GM18858 (cell line): ENCODE measurements around the gene AUTS2.

Experiments
- ATAC-seq: cut with Tn5 transposase; IDR thresholded peaks from one replicate; pipeline ENCODE4 v1.9.1; 2021; ENCODE audit not compliant: unreplicated experiment

AUTS2 gene

DNA sequence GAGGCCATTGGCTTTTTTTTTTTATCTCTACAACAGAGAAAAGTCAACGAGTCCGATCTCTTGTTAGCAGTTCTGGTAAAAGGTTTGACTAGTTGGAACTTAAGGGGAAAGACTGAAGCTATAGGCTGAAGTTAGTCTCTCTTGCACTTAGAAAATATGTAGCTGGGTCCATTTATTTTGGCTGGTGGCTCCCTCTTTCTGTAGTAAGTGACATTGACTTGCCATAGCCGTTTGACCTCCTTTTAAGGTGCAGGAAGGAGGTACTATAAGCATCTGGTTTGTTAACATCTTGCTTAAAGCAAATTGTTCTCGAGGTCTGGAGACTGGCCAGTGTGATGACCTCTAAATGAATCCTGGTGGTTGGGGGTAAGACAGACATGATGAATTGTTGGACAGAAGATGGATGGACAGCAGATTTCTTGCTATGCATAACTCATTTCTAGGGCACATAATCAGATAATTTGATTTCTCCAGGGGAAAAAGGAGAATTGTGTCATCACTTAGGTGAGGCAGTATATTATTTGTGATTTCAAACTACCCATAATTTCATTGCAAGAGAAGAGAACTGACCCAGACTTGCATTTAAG lies 1177.4 kb downstream of the AUTS2 start:
- ATAC-seq, result no peak

DNA sequence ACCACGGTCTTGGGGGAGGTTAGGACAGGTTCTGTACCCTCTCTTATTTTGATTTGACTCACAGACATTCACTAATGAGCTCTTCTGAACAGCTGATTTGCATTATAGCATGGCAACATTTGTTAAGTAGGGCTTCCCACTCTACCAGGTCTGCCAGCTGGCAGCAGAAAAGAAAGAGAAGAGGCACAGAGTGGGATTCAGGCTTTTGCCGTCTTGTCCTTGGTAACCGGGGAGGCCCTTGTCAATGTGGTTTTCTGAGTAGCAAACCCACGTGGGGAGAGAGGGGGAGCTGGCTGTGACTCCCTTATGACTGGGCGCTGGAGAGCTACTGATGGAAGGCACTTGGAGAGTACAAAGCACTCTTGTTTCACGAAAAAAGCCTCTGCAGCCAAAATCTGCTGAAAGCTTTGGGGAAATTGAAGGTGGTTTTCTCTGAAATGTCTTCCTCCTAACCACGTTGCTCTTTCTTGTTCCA lies 1178.4 kb downstream of the AUTS2 start:
- ATAC-seq, result no peak

DNA sequence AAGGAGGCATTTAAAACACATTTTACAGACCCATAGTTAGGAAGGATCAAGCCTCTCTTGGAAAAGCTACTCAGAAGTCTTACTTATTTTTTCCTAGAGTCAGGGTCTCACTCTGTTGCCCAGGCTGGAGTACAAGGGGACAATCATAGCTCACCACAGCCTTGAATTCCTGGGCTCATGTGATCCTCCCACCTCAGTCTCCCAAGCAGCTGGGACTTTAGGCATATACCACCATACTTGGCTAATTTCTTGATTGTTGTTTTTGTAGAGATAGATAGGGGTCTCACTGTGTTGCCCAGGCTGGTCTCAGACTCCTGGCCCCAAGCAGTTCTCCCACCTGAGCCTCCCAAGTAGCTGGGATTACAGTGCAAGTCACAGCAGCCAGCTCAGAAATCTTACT lies 1179.0 kb downstream of the AUTS2 start:
- no peak for ATAC-seq

DNA sequence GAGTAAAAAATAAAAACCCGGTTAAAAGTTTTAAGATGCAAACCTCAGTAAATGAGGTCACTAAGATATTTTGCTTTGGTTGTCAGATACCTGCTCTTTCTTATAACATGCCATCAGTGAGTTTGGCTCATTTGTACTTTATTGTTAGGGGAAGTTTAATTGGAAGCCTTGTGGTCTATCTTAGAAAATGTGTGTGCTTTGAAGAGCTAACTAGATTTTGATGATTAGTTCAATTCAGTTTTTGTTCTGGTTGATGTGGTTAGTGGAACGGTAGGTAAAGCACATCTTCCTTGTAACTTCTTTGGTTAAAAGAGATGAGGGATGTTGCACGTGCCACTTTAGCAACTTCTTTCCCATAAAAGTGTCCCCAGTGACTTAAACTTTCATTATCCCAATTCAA lies 1180.3 kb downstream of the AUTS2 start:
- no peak for ATAC-seq

DNA sequence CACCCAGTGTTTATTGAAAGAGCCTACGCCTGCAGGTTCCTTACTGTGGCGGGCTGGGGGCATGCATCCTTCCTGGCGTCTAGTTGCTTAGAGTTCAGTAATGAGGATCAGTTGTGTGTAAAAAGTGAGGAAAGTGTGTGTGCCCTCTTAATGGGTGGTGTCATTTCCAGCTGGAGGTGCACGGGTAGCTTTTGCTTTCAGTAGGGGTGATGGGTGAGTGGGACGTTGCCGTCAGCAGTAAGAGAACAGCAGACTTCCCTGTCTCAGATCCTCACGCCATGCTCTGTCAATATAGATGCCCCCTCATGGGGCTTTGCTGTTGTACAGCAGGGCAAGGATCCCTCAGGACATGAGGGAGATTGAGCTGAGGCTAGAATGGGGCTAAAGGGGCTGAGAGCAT lies 1181.0 kb downstream of the AUTS2 start:
- ATAC-seq, result no peak

DNA sequence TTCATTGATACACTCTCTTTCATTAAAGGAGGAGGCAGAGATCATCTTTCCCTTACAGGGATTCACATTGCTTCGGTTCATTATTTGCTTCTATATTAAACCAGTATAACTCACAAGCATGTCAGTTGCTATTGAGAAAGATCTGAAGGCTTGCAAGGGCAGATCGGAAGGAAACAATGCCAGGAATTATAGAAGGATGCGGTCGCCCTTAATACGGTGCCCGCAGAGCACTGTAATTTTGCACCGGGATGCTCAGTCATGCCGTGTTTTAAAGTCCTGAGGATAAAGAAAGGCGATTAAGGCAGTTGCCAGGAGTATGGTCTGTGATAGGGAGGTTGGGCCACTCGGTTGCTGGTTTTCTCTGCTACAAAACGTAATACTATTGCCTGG lies 1183.6 kb downstream of the AUTS2 start:
- no peak for ATAC-seq

DNA sequence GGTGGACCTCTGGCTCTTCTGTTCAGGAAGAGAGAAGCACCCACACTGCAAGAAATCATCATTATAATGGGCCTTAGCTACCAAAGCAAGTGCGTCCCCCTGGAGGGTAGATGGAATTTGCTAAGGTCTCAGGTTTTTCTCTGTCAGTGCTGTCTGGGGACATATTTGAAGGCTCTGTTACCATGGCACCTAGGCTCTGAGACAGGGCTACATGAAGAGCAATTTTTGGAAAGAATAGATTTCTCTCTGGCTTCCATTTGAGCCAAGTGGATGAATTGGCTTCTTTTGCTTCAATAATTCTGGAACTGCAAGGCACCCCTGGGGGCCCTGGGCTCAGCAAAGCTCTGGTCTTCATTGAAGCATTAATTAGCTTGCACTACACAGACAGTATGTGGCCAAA lies 1184.5 kb downstream of the AUTS2 start:
- no peak for ATAC-seq

DNA sequence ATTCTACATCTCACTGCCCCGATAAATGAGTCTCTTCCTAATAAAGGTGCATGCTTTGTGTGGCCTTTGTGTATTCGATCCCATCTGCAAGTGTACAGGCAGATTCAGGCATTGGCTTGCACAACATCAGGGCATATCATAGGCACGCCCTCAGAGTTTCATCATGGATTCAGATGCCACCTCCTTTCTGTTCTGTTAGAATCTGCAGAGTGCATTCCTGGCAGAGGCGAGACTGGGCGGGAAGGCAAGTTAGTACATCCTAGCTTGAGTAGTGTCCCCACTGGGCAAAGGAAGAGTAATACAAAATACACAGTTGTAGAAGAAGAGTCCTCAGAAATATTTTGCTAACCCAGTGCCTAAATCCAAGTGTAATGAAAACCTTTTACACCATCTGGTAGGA lies 1187.2 kb downstream of the AUTS2 start:
- no peak for ATAC-seq

DNA sequence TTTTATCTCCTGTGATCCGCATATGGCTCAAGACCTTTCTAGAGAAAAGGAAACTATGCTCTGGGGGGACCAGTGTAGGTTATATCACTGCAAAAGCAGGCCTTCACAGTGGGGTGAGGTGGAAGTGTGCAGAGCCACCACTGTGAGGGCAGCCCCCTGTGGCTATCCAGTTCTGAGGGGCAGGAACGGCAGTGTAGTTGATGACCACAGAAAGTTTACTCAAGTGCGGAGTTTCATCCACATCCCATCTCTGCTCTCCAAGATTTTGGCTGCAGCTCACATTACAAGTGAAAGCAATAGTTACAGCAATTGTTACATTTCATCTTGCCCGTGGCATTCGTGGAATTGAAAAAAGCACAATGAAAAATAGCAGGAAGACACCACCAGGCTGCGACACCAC lies 1187.8 kb downstream of the AUTS2 start:
- no peak for ATAC-seq

DNA sequence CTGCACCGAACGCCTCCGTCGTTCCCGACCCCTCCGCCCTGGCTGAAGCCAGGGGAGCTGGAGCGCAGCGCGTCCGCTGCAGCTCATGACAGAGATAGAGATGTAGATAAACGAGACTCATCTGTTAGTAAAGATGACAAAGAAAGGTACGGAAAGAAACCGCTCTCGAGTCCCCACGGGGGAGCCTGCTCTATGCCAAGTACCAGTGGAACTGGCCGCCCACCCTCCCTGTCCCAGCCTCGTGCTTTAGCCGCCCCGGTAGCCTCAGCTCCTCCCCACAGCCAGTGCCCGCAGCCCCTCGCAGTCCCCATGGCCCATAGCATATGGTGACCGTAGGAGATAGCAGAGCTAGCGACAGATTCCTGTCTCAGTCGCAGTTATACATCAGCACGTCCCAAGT lies 1189.0 kb downstream of the AUTS2 start:
- no peak for ATAC-seq

DNA sequence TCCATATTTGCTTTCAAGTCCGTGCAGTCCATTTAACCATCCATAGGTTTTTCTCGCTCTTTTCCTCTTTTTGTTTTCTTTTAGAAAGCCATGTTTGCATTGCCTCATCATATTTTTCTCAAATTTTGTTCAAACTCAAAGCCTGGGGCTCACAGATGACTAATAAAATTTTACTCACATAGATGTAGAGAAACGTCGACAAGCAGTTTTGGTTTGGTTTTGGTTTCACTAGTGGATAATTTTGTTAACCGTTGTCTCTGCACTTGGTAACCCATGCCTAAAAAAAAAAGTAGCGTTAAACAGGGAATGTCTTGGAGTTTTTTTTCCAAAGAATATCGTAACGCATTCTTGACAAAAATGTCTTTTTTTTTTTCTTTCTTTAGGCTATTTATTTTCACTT lies 1189.5 kb downstream of the AUTS2 start:
- ATAC-seq, result no peak

DNA sequence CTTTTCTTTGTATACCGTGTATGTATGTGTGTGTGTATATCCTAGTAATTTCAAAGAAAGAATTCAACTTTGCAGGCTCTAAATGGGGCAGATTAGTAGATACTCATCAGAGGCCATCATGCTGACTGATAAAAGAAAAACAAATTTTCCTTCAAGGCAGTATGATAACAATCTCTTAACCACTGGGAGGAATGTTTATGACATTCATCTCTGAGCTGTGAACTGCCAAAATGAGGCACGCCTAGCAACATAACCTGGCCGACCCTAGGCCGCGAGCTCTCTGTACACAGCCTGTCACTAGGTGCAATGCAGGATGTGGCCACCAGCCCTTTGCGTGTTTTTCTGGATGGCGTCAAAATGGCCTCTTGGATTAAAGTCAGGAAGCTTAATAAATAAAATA lies 1190.0 kb downstream of the AUTS2 start:
- ATAC-seq, result no peak

DNA sequence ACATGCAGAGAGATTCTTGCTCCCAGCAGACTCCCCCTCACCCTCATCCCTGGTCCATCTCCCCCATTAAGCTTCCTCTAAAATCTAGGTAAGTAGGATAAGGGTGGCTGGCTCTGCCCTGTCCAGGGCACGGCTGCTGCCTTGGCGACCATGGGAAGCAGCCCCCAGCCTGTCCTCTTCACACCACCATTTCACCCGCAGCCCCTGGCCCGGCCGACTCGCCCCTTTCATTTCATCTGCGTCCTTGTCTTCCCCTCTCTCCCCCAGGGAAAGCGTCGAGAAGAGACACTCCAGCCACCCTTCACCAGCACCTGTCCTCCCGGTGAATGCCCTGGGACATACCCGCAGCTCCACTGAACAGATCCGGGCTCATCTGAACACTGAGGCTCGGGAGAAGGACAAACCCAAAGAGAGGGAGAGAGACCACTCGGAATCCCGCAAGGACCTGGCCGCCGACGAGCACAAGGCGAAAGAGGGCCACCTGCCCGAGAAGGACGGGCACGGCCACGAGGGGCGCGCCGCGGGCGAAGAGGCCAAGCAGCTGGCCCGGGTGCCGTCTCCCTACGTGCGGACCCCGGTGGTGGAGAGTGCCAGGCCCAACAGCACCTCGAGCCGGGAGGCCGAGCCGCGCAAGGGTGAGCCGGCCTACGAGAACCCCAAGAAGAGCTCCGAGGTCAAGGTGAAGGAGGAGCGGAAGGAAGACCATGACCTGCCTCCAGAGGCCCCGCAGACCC lies 1191.4 kb downstream of the AUTS2 start:
- no peak for ATAC-seq

DNA sequence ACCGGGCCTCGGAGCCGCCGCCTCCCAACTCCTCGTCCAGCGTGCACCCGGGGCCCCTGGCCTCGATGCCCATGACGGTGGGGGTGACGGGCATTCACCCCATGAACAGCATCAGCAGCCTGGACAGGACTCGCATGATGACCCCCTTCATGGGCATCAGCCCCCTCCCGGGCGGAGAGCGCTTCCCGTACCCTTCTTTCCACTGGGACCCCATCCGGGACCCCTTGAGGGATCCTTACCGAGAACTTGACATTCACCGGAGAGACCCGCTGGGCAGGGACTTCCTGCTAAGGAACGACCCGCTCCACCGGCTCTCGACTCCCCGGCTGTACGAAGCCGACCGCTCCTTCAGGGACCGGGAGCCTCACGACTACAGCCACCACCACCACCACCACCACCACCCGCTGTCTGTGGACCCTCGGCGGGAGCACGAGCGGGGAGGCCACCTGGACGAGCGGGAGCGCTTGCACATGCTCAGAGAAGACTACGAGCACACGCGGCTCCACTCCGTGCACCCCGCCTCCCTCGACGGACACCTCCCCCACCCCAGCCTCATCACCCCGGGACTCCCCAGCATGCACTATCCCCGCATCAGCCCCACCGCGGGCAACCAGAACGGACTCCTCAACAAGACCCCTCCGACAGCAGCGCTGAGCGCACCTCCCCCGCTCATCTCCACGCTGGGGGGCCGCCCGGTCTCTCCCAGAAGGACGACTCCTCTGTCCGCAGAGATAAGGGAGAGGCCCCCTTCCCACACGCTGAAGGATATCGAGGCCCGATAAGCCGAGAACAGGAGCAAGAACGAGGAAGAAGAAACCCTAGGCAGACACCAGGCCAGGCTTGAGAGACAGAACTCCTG lies 1192.2 kb downstream of the AUTS2 start:
- no peak for ATAC-seq

DNA sequence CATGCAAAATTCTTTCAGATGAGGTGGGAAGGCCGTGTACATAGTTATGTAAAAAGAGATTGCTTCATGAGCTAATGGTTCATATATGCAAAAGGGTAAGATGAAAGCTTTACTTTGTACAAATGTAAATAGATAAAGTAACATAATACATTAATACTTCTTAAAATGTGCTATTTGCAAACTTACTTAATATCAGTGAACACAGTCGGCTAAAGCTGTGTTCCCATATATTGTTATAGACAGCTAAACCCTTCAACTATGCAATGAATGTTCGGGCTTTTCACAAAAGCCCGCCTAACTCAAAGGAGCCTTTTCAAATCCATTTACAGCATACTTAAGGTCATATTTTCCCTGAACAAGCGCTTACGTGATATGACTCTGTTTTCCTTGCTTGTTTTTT lies 1193.1 kb downstream of the AUTS2 start:
- no peak for ATAC-seq

DNA sequence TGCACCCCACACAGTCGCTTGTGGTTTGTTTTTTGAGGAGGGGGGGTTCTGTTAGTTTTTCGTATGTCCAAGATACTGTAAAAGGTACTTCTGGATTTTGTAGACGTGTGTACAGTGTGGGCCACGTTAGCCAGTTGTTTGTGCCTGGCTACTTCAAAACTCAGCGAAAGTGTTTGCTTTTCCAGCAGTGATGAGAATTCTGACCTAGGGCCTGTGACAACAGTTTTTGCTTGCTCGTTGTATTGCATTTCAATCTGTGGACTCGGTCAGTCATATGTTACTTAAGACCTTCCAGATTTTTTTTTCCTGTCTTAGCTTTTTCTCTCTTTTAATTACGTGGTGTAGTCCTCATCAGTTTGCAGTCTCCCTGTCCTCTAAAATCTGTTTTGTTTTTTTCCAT lies 1194.8 kb downstream of the AUTS2 start:
- ATAC-seq, result no peak

DNA sequence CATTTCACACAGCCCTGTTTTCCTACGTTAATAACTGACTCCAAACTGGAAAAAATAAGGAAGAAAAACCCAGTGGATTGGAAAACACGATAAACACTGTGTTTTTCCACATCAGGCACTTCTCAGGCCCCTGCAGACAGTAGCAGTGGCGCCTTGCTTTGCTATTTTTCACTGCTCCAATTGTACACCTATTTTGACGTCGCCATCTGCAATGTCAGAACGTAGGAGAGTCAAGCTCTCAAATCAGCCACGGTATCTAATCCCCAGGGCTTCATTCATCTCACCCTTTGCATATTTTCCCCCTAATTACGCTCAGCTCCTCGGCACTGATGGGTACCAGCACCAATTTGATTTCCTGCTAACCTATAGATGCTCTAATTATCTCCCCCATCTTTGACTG lies 1195.5 kb downstream of the AUTS2 start:
- no peak for ATAC-seq

DNA sequence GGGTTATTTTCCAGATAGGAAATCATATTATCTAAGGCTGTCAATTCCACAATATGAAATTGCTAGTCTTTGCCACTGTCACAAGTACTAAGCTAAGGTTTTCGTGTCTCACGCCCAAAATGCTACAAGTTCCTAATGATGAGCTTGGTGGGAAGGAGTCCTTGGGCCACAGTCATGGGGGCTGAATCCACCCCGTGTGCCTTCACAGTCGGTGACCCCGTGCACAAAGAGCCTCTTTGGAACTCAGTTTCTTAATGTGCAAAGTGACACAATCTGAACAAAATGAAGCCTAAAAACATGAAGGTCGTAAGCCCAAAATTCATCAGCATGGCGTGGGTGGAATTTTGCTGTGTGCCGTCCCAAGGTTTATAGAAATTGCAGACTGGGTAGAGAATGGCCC lies 1196.7 kb downstream of the AUTS2 start:
- ATAC-seq, result no peak

DNA sequence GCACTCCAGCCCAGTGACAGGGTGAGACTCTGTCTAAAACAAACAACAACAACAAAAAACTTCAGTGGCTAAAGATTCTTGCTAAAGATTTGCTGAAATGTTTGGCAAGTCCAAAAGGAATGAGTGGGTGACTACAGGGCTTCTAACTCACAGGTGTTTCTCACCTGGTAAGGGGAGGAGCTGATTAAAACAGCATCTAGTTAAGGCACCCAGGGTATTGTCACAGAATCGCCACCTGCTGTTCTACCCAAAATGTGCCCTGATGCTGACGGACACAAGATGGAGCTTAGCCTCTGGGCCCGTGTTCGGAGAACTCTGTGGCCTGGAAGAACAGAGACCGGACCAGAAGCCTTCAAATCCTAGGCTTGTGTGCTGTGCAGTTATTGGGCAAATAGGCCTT lies 1197.7 kb downstream of the AUTS2 start:
- no peak for ATAC-seq

DNA sequence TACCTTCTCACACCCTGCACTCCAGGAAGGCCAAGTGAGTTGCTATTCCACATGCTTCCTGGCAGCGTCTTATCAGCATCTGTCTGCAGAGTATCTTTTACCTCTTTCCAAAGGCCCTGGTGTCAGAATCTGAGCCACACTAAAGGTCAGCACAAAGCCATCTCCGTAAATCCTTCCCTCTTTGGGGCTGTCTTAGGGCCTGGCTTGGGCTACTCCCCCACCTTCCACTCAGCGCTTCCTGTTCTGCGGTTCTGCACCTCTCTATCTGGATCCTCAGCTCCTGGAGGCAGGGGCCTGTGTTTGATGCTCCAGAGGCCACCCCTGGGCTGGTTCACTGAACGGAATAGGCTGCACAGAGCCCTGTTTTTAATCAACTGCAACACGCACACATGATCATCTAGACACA lies 1198.8 kb downstream of the AUTS2 start:
- no peak for ATAC-seq

DNA sequence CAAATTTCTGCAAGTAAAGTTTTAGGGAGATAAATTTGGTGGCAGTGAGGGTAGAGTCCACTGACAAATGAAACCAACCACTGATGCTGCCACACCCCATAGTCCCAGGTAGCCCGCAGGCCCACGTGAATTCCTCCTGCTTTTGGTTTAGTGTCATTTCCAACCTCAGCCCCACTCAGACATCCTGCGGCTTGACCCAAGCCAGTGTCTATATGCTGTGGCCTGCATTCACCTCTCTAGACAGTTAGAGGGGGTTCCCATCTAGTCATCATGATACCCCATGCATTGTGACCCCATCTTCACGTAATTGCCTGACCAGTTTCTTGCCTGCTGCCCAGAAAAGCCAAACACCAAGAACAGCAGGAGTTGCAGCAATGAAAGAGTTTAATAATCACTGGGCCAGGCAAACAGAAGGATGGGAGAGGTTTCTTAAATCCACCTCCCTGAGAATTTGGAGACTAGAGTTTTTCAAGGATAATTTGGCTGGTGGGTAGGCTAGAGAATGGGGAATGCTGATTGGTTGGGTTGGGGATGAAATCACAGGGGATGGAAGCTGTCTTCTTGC lies 1201.6 kb downstream of the AUTS2 start:
- ATAC-seq, result no peak

DNA sequence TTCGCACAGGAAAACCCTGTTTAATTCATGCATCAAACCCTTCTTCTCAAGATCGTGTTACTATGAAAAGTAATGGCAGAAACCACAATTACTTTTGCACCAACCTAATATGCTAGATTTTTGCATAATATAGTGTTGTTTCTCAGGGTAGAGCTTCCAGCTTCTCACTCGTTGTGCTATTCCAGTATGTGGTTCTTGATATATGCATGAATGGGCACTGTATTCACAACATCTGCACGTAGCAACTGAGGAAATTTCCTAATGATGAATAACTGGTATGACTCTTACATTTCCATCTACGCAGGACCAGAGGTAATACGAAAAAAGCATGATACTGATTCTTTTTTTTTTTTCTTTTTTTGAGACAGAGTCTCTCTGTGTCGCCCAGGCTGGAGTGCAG lies 1207.1 kb downstream of the AUTS2 start:
- ATAC-seq, result peak; percentile 85
